Stimulated activated CD4-positive, alpha-beta T cell treated with anti-CD3 and anti-CD28 coated beads, Interleukin-1b, Interleukin-23, amount 100 ng/mL, for 1 hour (primary cell): ENCODE measurements around the gene OR2T3.
"Not testable (repeated sequence)": the region's sequence is repeated elsewhere in the genome, so short reads cannot be mapped to it uniquely, and the experiment has no call there.

Source experiments
- DNase-seq, 2 donors: peaks; one replicate each; pipeline ENCODE4 v3.0.0-alpha.2; 2020; ENCODE audit warnings: low read depth in 2 of 2

OR2T3 gene

DNA sequence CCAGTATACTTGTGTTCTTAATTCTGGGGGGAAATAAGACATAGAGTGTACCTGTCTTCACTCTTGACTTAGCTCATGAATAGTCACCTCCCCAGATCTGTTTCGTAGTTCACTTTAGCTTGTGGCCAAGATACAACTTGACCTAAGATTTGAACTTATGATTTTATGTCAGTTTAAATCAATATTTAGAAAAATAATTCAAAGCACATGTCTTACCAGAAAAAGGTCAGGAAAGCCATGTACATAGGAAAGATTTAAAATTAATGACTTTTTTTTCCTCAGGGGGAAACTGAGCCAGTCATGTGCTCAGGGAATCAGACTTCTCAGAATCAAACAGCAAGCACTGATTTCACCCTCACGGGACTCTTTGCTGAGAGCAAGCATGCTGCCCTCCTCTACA is at the start of gene OR2T3:
Gene OR2T3, plus strand, starts transcription at position 301 of the 400 bp plus-strand sequence. Its CDS starts 0 bp downstream, at position 301.
- not testable (repeated sequence) for DNase-seq

- DNase-seq = not testable (repeated sequence)
Observed at GRCh38 chr1:248427526-248428191, 45.5 kb upstream of the OR2T3 start.

DNA sequence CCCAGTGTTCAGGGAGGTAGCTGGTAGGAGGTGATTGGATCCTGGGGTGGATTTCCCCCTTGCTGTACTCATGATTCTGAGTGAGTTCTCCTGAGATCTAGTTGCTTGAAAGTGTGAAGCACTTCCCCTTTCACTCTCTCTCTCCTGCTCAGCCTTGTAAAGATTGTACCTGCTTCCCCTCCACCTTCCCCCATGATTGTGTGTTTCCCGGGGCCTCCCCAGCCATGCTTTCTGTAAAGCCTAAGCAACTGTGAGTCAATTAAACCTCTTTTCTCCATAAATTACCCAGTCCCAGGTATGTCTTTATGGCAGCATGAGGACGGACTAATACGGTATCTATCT is 45.0 kb upstream of the OR2T3 start:
- DNase-seq = not testable (repeated sequence)

DNA sequence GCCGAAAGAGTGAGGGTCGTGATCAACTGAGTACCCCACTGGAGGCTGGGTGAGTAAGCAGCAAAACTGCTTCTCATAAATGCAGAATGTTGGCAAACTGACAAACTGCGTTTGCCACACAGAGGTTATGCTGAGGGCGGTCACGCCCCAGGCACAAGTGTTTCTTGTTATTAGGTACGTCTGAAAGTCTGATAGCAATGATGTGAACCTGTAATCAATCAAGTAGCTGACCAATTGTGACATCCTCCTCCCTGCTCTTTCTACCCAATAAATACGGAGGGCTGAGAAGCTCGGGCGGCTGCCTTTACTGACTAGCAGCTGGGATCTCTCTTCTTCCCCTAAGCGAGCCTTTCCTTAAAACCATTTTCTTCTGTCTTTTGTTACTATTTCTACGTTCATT is 41.5 kb upstream of the OR2T3 start:
- not testable (repeated sequence) for DNase-seq

DNA sequence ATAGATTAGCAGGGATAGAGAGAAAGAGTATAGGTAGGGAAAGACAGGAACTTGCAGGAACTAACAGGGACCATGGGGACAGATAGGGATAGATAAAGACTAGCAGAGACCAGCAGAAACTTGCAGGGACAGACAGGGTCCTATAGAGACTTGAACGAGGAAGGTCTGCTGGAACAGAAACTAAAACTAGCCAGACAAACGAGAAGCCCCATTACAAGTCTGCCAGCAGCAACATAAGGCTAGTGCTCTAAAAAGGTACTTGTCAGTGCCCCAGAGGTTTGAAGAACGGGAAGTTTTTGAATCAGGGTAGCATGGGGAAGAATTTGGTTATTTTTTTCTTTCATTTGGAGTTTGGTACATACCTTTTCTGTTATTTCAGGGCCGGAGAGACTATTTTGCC is 41.0 kb upstream of the OR2T3 start:
- not testable (repeated sequence) for DNase-seq

DNA sequence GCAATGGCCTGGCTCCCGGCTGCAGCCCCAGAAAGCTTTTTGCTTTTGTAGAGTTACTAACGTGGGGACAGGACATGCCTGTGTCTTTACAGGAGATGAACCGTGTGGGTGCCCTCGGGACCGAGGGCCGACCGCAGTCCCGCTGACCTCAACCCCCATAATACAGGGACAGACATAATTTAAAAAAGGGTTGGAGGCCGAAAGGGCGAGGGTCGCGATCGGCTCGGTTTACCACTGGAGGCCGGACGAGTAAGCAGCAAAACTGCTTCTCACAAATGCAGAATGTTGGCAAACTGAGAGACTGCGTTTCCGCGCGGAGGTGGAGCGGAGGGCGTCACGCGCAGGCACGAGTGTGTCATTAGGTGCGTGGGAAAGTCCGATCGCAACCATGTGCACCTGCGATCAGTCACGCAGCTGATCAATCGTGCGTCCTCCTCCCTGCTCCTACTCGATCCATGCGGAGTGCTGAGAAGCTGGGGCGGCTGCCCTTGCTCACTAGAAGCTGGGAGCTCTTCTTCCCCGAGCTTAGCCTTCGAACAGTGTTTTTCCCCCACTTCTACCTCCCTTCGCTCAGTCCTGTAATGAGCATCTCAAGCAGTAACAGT is 39.2 kb upstream of the OR2T3 start:
- DNase-seq = not testable (repeated sequence)

- not testable (repeated sequence) for DNase-seq
Observed at GRCh38 chr1:248434913-248435312, 38.2 kb upstream of the OR2T3 start.

DNA sequence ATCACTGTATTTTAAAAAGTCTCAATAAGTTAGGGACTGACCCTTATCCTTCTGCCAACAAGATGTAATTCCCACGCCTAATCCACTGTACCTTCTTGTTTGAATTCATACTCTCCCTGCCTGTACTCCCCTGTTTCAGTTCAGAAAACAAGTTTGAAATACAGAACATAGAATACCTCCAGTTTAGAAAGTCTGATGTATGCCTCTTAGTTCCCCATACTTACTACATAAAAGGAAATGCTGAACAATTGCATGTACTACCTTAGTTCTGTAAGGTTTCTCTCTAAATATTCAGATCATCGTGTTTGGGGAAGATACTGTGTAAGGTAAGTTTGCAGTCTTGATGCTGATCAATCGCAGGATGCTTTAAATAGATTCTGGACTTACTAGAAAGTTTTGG is 36.8 kb upstream of the OR2T3 start:
- DNase-seq = not testable (repeated sequence)

DNA sequence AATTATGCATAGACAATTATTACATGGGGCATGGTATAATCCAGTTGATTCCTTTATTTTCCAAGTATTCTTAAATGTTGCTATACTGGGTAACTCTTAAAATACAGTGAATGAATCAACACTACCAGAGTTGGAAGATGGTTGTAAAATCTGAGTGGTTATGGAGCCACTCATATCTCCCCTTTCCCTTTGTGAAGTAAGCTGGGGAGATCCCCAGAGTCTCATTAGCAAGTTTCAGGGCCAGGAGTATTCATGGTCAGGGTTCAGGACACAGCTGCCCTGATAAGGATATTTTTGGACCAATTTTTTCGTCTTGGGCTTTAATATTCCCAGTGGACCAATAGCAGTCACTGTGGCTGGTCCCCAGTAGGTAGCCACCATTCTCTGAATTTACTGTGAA is 34.5 kb upstream of the OR2T3 start:
- DNase-seq = not testable (repeated sequence)

DNA sequence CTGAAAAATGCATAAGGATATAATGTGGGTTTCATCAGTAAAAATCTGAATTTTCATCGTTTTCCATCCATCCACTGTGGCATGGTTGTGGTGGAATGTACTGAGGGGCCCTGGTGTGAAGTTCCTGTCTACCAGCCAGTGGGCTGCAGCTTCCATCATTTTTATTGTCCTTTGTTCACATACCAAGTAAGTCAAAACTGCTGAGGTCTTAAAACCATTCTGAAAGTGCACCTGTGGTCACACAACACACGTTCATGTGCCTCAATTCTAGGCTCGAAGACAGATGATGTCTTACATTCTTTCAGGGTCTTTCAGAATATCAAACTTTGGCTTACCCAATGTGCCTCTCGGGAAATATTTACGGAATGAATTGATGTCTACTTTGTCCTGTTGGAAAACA is 33.9 kb upstream of the OR2T3 start:
- not testable (repeated sequence) for DNase-seq

GRCh38 chr1:248442500-248443277 is 30.5 kb upstream of the OR2T3 start:
- DNase-seq = not testable (repeated sequence)

- DNase-seq = not testable (repeated sequence)
Observed at GRCh38 chr1:248444603-248445002, 28.5 kb upstream of the OR2T3 start.

DNA sequence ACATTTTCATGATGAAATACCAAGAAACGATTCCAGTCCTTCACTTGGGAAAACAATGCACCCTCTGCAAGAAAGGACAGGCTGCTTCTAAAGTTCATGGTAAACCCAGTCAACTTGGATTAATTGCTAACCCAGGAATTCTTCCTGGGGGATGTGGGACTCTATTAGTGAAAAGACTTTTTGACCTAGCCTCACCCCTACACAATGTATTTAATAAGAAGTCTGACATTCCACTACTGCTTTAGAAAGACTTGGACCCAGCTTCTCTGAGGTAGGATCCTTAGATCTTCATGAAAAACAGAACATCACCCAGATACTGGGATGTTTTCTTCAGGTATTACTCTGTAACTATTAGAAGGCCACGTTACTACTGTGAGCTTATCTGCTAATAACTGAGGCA is 27.8 kb upstream of the OR2T3 start, which contains the start of gene OR2T2:
Gene OR2T2, plus strand, starts transcription at position 239 of the 400 bp plus-strand sequence. CDS start 7,161 bp downstream, outside the sequence.
- DNase-seq = not testable (repeated sequence)

DNA sequence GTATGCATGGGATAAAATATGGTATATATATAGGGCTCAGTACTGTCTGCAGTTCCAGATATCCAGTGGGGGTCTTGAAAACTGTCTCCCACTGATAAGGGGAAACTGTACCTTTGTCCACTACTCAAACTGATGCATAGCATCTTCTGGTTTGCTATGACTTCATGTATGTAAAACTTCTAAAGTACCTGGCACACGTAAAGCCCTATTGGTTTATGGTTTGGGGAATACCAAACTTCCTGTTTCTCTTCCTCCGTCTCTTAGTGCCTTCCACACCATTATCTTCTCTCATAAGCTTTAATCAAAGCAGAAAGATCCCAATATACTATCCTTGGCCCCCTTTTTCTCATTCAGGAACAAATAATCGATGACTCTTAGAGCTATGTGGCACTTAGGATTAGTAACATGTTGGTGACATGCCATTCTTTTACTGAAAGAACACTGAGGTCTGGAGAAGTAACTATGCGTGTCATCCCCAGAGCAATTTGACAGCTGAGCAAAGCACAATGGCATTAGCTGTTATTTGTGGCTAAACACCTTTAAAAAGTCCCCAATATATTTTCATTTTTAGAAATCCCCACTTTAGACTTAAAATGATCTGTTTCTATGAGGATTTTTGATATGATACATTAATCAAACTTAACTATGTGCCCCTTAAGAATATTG is 24.6 kb upstream of the OR2T3 start:
- DNase-seq = not testable (repeated sequence)

- not testable (repeated sequence) for DNase-seq
Observed at GRCh38 chr1:248449821-248450465, 23.2 kb upstream of the OR2T3 start.

GRCh38 chr1:248450466-248451145 is 22.5 kb upstream of the OR2T3 start:
- DNase-seq = not testable (repeated sequence)

DNA sequence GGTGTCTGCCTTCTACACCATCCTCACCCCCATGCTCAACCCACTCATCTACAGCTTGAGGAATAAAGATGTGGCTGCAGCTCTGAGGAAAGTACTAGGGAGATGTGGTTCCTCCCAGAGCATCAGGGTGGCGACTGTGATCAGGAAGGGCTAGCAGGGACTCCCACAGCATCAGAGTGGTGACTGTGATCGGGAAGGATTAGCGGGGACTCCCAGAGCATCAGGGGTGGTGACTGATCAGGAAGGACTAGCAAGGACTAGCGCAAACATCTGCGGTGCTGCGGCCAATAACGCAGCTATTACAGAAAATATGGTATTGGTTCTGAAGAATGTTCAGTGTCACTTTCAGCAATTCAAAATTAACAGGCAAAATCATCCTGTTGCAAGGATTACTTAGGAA is 19.5 kb upstream of the OR2T3 start:
- DNase-seq = not testable (repeated sequence)

GRCh38 chr1:248455045-248455444 is 18.1 kb upstream of the OR2T3 start:
- not testable (repeated sequence) for DNase-seq

DNA sequence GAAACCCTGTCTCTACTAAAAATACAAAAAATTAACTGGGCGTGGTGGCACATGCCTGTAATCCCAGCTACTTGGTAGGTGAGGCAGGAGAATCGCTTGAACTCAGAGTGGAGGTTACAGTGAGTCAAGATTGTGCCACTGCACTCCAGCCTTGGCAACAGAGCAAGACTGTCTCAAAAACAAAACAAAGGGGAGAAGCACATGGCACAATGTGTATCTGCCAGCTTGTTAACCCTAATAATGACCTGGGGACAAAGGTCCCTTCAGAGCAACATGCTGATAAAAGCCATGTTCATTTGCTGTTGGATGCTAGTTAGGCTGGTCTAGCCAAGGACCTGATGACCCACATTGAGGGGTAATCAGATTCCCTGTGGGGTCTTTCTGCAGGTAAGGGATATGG is 16.5 kb upstream of the OR2T3 start:
- DNase-seq = not testable (repeated sequence)

- not testable (repeated sequence) for DNase-seq
Observed at GRCh38 chr1:248459117-248459516, 14.0 kb upstream of the OR2T3 start.

DNA sequence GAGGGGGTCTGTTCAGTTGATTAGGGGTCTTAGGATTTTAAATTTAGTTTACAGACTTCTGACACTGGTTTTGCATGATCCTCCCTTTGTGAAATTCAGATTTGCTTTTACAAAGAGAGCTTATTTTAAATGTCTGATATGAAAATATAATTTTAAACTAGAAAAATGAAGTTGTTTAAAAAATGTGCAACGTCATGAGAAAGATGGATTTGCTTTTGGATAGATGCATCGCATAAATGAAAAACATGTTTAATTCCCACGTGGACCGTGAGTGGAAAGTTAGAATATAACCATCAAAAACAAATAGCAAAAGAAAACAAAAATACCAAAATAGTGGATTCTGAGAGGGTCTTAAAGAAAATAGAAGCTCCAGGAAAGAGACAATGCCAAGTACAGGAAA is 2.0 kb upstream of the OR2T3 start:
- DNase-seq = no peak
